ENCODE measurements around the gene CD320. TPM values are rescaled to one million over a fixed set of nuclear protein-coding genes. Genes with fewer than 3 reads are reported as not detected.
A peak's percentile ranks its signal among the peaks of the same experiment; 100 is the strongest.

The CD320 gene
- total and polyA plus RNA-seq, 2 experiments from 2014 or later: 87.0 to 124 TPM

- no peak overlapping the region; the same call in 2 of the 3 replicates for H3K4me3 Mint-ChIP-seq
- H3K9me2 ChIP-seq (ENCODE audit: insufficient read depth): no peaks in the 10 kb centered on the region
Observed at GRCh38 chr19:8316351-8317125, 8.4 kb upstream of the CD320 start.

More at GRCh38 chr19:8316351-8317125, 8.4 kb upstream of the CD320 start:
- DNase-seq (ENCODE audit: low spot score) (no peak), ATAC-seq (no peak)
- Histone ChIP-seq H3K27ac (ENCODE audit: low read depth) (no peak overlapping the region), H2AFZ (no peak overlapping the region), H3K36me3 (ENCODE audit: insufficient read depth) (no peaks in the 10 kb centered on the region), H4K20me1 (replicated peaks; ENCODE audit: insufficient read depth) (peaks cover 3% of the 10 kb centered on the region), H3K27me3 (ENCODE audit: insufficient read depth) (no peaks in the 10 kb centered on the region), H3K79me2 (replicated peaks; ENCODE audit: insufficient read depth) (peaks cover 12% of the 10 kb centered on the region), H3K4me2 (no peak overlapping the region), H3K4me1 (ENCODE audit: insufficient read depth) (peaks cover 9% of the 10 kb centered on the region; the same call in 1 of the 2 replicates), H3K4me3 (no peak overlapping the region), H3F3A (replicated peaks; ENCODE audit: low read depth) (peaks cover 17% of the 10 kb centered on the region)
- Mint-ChIP-seq H3K9me3 (no peaks in the 10 kb centered on the region), H3K4me1 (peaks cover 29% of the 10 kb centered on the region), H3K36me3 (ENCODE audit: low read depth) (peaks cover 41% of the 10 kb centered on the region), H3K27me3 (ENCODE audit: insufficient read depth, low read depth, poor library complexity) (peaks cover 22% of the 10 kb centered on the region), H3K27ac (peak overlapping the region; percentile 52)
- TF ChIP-seq STAT1 (IDR thresholded peaks at IDR 0.05; ENCODE audit: unreplicated experiment) (no peak), POLR2AphosphoS5 (IDR thresholded peaks at IDR 0.05; ENCODE audit: low read depth) (no peak), ZNF462 (CRISPR knock-in tag; IDR thresholded peaks at IDR 0.05) (no peak), NANOG (IDR thresholded peaks at IDR 0.05; ENCODE audit: borderline replicate concordance) (no peak), ZNF331 (CRISPR knock-in tag; IDR thresholded peaks at IDR 0.05; ENCODE audit: low read depth) (no peak), EZH2phosphoT487 (IDR thresholded peaks at IDR 0.05; ENCODE audit: unreplicated experiment) (no peak), ZNF114 (CRISPR knock-in tag; IDR thresholded peaks at IDR 0.05) (no peak), CTCF (conservative IDR thresholded peaks at IDR 0.05; ENCODE audit: low read depth in 2 of 2) (no peak), CREB1 (CRISPR knock-in tag; IDR thresholded peaks at IDR 0.05; ENCODE audit: low read depth) (no peak), ETS1 (IDR thresholded peaks at IDR 0.05) (no peak), REST (IDR thresholded peaks at IDR 0.05; ENCODE audit: unreplicated experiment) (no peak), EZH2 (IDR thresholded peaks at IDR 0.05; ENCODE audit: low read depth, unreplicated experiment) (no peak), JUNB (IDR thresholded peaks at IDR 0.05; ENCODE audit: unreplicated experiment) (no peak)
